HL-60 (cell line): Measurements from ENCODE around the gene PRKG2.

Source experiments
- DNase-seq, 2 experiments: peaks; one replicate each; pipeline ENCODE4 v3.0.0-alpha.2; 2010 to 2020; ENCODE audit warnings: low read depth in 1 of 2, low spot score in 1 of 2
- H3K27ac ChIP-seq: fragments of 250-450 bp; sonication (Bioruptor Pico); replicated peaks from 2 replicates; pipeline ENCODE4 v1.5.1; 2020; ENCODE audit warnings: mild to moderate bottlenecking, moderate library complexity
- H3K27me3 ChIP-seq: fragments of 250-450 bp; sonication (Bioruptor Pico); 2 replicates; pipeline ENCODE4 v1.5.1; 2021; ENCODE audit warnings: mild to moderate bottlenecking, moderate library complexity; ENCODE audit not compliant: insufficient read depth, poor library complexity, severe bottlenecking
- H3K4me3 ChIP-seq: replicated peaks from 2 replicates; pipeline ENCODE4 v1.5.1; 2011; ENCODE audit warnings: mild to moderate bottlenecking, control low read depth, low read length; ENCODE audit not compliant: insufficient read depth
- CTCF ChIP-seq: IDR thresholded peaks from one replicate; pipeline ENCODE4 v1.5.1; 2011; ENCODE audit warnings: low read length, control low read depth, inconsistent platforms; ENCODE audit not compliant: insufficient read depth
- GABPA ChIP-seq: IDR thresholded peaks from 2 replicates; pipeline ENCODE4 v1.6.1; 2012; ENCODE audit warnings: low read depth
- POLR2AphosphoS5 ChIP-seq: IDR thresholded peaks from 2 replicates; pipeline ENCODE4 v1.6.1; 2012; ENCODE audit warnings: low read depth
- REST ChIP-seq: IDR thresholded peaks from 2 replicates; pipeline ENCODE4 v1.6.1; 2012; ENCODE audit warnings: low read depth; ENCODE audit not compliant: insufficient replicate concordance
- SPI1 ChIP-seq: IDR thresholded peaks from 2 replicates; pipeline ENCODE4 v1.6.1; 2012; ENCODE audit warnings: low read depth, mild to moderate bottlenecking, borderline replicate concordance

The PRKG2 gene

GRCh38 chr4:81085291-81085690 lies 129.7 kb downstream of the PRKG2 start:
- no peaks in the 10 kb centered on the region for H3K27me3 ChIP-seq
- no peak for TF ChIP-seq REST
- no peak for TF ChIP-seq GABPA
- TF ChIP-seq CTCF: no peak
- TF ChIP-seq SPI1: no peak
- no peak for TF ChIP-seq POLR2AphosphoS5
- no peak overlapping the region for H3K27ac ChIP-seq
- DNase-seq: no peak
- H3K4me3 ChIP-seq: no peak overlapping the region

GRCh38 chr4:81084634-81085033 lies 130.4 kb downstream of the PRKG2 start:
- DNase-seq: no peak
- H3K4me3 ChIP-seq: no peak overlapping the region
- no peak for TF ChIP-seq CTCF
- TF ChIP-seq REST: no peak
- no peak for TF ChIP-seq SPI1
- TF ChIP-seq GABPA: no peak
- TF ChIP-seq POLR2AphosphoS5: no peak
- H3K27me3 ChIP-seq: no peaks in the 10 kb centered on the region
- H3K27ac ChIP-seq: no peak overlapping the region

- Histone ChIP-seq H3K27me3 (no peaks in the 10 kb centered on the region), H3K4me3 (no peak overlapping the region), H3K27ac (no peak overlapping the region)
- no peak for DNase-seq
- TF ChIP-seq CTCF (no peak), REST (no peak), SPI1 (no peak), GABPA (no peak)
Measured at GRCh38 chr4:81084029-81084428, 131.0 kb downstream of the PRKG2 start.
